HG03175 (cell line): ENCODE measurements around the gene NAT9.

Experiments used
- ATAC-seq: cut with Tn5 transposase; IDR thresholded peaks from one replicate; pipeline ENCODE4 v1.9.1; 2021; ENCODE audit warnings: mild to moderate bottlenecking, moderate library complexity; ENCODE audit not compliant: unreplicated experiment

NAT9 gene

GRCh38 chr17:74746922-74747321 lies 29.2 kb downstream of the NAT9 start:
- no peak for ATAC-seq

- no peak for ATAC-seq
These were observed 29.8 kb downstream of the NAT9 start for GRCh38 chr17:74746376-74746775.

DNA sequence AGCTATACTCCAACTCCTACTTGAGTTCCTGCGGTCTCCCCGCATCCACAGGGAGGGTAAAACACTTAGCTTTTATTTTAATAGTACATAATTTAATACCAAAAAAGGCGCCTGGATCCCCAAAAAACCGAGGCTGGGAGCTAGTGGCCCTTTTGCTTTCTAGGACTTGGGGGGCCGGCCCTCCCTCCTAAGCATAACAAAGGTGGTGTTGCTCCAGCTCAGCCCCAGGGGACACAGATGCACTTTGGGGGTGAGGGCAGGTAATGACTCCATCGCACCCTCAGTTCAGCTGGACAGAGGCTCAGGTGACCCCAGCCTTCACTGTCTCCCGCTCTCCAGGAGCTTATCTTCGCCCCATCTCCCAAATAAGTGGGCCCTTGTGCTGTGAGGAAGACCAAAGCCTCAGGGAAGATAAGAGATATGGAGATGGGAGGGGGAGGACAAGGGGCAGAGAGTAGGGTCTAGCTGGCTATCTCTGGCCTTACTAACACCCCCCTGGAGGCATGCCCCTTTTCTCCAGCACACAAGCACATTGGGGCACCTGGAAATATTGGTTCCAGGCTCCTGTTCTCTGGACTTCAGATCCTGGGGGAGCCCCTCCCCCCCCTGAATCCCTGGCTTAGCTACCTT lies 30.5 kb downstream of the NAT9 start:
- no peak for ATAC-seq

- ATAC-seq, result no peak
These were observed 31.2 kb downstream of the NAT9 start for GRCh38 chr17:74744714-74745547.

DNA sequence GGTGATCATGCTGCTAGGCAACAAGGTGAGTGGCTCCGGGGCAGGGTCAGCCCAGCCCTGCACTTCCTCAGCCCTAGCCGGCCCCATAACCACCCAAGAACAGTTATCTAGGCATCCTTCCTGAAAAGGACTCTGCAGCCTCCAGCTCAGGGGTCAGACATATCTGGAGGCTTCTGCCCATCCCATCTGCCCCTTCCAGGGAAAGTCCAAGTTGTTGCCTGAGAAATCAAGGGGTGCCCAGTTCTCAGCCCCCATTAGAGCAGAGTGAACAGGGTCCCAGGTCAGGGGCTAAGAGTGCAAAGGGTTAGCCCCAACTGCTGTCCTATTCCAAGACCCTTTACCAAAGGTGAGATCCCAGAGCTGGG lies 31.8 kb downstream of the NAT9 start:
- no peak for ATAC-seq

- ATAC-seq, result no peak
These were observed 32.4 kb downstream of the NAT9 start for GRCh38 chr17:74743755-74744154.

GRCh38 chr17:74742978-74743545 lies 33.1 kb downstream of the NAT9 start:
- ATAC-seq, result no peak

- peak; percentile 44 for ATAC-seq
These were observed 34.0 kb downstream of the NAT9 start for GRCh38 chr17:74742153-74742515.

DNA sequence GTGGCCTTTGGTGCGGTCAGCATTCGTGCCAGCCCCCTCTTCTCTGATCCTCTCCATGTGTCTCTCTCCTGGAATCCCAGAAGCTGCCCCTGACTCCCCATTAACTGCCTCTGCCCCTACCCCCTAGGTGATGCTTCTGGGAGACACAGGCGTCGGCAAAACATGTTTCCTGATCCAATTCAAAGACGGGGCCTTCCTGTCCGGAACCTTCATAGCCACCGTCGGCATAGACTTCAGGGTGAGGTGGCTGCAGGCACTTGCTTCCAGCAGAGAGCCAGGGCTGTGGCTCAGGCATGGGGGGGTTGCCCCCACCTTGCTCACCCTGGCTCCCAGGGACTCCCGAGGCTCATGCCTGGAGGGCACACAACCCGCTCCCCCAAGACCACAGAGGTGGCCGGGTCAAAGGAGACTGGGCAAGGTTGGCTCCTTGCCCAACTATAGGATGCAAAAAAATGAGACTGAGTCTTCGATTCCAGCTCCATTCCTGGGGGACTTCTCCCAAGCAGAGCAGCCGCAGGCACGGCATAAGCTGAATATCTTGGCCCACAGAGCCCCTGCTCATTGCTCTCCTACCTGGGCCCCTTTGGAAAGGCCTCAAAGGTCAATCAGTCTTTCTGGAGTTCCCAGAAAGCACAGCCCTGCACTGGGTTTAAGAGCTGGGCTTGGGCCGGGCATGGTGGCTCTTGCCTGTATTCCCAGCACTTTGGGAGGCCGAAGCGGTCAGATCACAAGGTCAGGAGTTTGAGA lies 35.3 kb downstream of the NAT9 start:
- ATAC-seq, result no peak

DNA sequence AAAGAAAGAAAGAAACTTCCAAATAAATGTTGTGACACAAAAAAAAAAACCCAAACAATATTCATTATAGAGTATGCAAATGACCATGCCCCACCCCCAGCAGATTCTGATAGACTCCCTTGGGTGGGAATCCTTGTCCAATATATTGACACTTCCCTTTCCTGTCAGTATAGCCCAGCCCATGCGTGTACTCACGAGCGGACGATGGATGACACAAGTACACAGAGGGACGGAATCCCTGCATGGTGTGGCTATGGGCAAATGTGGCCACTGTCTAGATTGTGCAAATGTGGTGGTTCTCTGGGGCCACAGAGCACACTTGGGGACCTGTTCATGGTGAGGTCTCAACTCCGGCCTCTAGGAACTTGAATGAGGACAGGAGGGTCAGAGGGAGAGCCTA lies 36.0 kb downstream of the NAT9 start:
- no peak for ATAC-seq

DNA sequence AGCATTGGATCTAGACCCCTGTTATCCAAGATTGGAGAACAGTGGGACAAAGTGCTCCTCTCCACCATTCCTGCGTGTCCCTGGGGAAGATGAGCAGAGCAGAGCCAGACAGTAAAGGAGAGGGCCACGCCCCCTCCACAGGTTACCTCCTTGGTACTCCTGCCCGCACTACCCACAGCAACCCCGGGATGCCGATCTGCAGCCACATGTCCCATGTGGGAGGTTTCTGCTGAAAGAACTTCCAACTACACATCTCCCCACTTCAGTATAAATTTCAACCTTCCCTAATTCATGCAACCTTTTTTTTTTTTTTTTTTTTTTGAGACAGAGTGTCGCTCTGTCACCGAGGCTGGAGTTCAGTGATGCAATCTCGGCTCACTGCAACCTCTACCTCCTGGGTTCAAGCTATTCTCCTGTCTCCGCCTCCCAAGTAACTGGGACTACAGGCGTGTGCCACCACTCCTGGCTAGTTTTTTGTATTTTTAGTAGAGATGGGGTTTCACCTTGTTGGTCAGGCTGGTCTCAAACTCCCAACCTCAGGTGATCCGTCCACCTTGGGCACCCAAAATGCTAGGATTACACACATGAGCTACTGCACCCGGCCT lies 36.8 kb downstream of the NAT9 start:
- ATAC-seq, result no peak

DNA sequence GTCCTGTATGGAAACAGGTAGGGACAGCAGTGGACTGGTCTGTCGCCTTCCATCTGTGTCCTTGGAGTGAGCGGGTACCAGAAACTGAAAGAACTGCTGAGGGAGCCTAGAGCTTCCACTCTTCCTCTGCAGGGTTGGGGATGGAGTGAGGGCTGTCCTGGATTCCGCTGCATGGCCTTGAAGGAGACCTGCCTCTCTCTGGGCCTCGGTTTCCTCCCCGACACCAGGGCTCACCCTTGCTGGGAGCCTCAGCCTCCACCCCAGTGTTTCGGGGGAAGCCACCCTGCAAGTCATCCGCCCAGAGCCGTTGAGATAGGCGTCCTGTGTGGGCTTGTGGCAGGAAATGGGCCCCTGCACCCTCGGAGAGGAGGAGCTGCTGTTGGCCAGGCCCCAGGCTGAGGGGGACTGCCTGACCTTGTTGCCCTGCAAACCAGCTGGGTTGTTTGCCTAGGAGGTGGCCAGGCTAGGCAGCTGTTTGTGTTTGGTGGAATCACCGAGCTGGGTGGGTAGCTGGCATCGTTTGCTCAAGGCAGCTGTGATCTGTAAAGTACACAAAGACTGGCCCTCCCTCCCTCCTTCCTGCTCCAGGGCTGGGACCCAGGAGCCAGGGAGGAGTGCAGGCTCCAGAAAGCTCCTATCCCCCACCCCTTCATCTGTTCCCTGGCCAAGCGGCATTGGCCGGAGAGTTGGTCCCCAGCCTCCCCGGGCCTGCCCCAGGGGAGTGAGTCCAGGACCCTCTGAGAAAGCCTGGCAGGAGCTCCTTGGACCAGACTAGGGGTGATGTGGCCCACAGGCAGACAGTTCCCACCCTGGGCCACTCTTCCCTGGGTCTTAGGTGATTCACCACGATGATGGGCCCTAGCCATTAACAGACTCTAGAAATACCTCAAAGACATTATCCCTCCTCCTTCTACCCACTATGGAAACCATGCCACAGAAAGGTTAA lies 37.8 kb downstream of the NAT9 start:
- ATAC-seq, result peak; percentile 46

- ATAC-seq, result no peak
These were observed 38.7 kb downstream of the NAT9 start for GRCh38 chr17:74737299-74738050.

DNA sequence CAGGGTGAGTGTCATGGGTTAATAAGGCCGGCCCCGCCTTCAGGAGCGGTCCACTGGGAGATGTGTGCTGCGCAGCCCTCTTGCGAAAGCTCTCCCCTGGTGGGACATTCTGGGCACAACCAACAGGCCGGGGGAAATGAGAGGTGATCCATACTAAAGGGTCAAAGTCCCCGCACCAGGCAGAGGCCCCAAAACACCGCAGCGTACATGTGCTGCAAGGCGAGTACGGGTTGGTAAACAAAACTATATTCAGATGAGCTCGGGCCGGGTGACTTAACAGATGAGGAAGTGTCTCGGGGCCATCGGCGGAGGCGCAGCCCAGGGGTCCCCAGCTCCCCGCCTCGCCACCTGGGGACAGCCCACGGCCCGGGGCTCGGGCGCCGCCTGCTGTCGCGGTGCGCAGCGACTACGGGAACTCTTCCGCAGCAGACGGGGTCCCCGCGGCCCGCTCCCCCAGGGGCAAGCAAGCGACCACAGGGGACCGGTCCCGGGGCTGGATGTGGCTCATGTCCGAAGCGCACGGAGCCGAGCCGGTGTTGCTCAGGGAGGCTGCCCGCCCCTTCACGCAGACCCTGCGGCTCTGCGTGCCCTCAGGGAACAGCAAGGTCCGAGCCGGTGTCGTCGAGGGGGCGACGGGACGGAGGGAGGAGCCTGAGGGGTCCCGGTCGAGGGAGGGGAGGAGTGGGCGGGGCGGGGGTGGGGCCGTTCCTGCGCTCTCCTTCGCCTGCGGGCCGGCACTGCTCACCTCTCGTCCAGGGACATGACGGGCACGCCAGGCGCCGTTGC lies 39.4 kb downstream of the NAT9 start, which contains the start of gene RAB37:
Gene RAB37 (plus strand): TSS at position 744 of the 786 bp plus-strand sequence. CDS start 17 bp downstream, at position 761.
- ATAC-seq, result peak; percentile 42

DNA sequence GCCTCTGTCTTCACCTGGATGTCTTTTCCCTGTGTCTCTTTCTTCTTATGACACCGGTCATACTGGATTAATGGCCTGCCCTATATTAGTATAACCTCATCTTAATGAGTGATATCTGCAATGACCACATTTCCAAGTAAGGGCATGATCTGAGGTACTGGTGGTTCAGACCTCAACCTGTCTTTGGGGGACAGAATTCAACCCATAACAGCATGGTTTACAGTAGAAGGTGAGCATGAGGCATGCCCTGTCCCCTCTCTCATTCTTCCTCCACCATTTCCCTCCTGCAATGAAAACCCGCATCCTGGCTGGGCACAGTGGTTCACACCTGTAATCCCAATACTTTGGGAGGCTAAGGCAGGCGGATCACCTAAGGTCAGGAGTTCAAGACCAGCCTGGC lies 41.9 kb downstream of the NAT9 start:
- no peak for ATAC-seq

GRCh38 chr17:74733365-74734122 lies 42.6 kb downstream of the NAT9 start:
- no peak for ATAC-seq

GRCh38 chr17:74732042-74732867 lies 43.9 kb downstream of the NAT9 start:
- no peak for ATAC-seq
